HCT116 (cell line): ENCODE data around the gene CENPU. TPM values are rescaled to one million over a fixed set of nuclear protein-coding genes. Genes with fewer than 3 reads are reported as not detected.

Experiments used
- ATAC-seq: fragments of 200-7000 bp; cut with Tn5 transposase; 2 replicates; pipeline ENCODE4 v1.9.1; 2020; ENCODE audit warnings: mild to moderate bottlenecking, moderate library complexity
- BruUV-seq: library from RNA; stranded (reverse); fragments of 400-500 nt; replicated peaks from 2 replicates; lab custom pipeline; 2021; lab: Mats Ljungman, UMichigan
- CTCF ChIA-PET: fragments of 300-600 bp; sonication (Branson Sonifier 250); formaldehyde crosslinking; loops from one replicate; lab custom pipeline; 2021; ENCODE audit warnings: antibody characterized with exemption; lab: Charles Lee
- POLR2A ChIA-PET: fragments of 300-600, 350-600 bp; sonication (Branson Sonifier 250); formaldehyde crosslinking; loops from one replicate; lab custom pipeline; 2021; ENCODE audit warnings: antibody characterized with exemption; lab: Charles Lee
- RAD21 ChIA-PET, 2 experiments: fragments of 300-600 bp; sonication (Branson Sonifier 250); formaldehyde crosslinking; loops; one replicate each; lab custom pipeline; 2023; ENCODE audit warnings: low total read pairs in 2 of 2; ENCODE audit not compliant: uncharacterized antibody in 2 of 2, unreplicated experiment in 2 of 2, low non-redundant PET in 1 of 2; lab: Charles Lee
- DNase-seq: peaks from one replicate; pipeline ENCODE4 v3.0.0-alpha.2; 2010; ENCODE audit warnings: low read depth, low spot score
- H2AFZ ChIP-seq: fragments of 200-600 bp; shearing (Covaris generic), sonication (generic); 2 replicates; pipeline ENCODE4 v1.6.1; 2017; ENCODE audit warnings: low read depth, mixed run types, mixed read lengths, antibody characterized with exemption, low read length; ENCODE audit not compliant: poor library complexity, severe bottlenecking
- H3K27ac ChIP-seq: 2 replicates; pipeline ENCODE4 v1.5.1; 2012; ENCODE audit warnings: low read depth, low read length
- H3K27me3 ChIP-seq: fragments of 200-600 bp; sonication (generic); 2 replicates; pipeline ENCODE4 v1.6.1; 2016; ENCODE audit warnings: mixed run types, low read length, mixed read lengths; ENCODE audit not compliant: insufficient read depth
- H3K36me3 ChIP-seq, 2 experiments: fragments of 200-500 bp in 1 of 2; fragments of 200-600 bp in 1 of 2; sonication (Bioruptor generic) in 1 of 2; sonication (generic) in 1 of 2; 2 replicates each; pipeline versions ENCODE4 v1.5.1 to v1.6.1; 2014 to 2016; ENCODE audit warnings: low read length in 2 of 2, inconsistent platforms in 1 of 2, mixed read lengths in 1 of 2, mixed run types in 1 of 2; ENCODE audit not compliant: insufficient read depth in 2 of 2, control insufficient read depth in 1 of 2
- H3K4me1 ChIP-seq, 2 experiments: fragments of 200-600 bp in 1 of 2; sonication (generic) in 1 of 2; 2 replicates each; pipeline versions ENCODE4 v1.5.1 to v1.6.1; 2012 to 2017; ENCODE audit warnings: low read length in 2 of 2, inconsistent platforms in 1 of 2, mild to moderate bottlenecking in 1 of 2, mixed read lengths in 1 of 2, mixed run types in 1 of 2, moderate library complexity in 1 of 2; ENCODE audit not compliant: insufficient read depth in 2 of 2, control insufficient read depth in 1 of 2
- H3K4me2 ChIP-seq: fragments of 200-600 bp; sonication (generic); 2 replicates; pipeline ENCODE4 v1.6.1; 2017; ENCODE audit warnings: mixed run types, low read length, mixed read lengths
- H3K4me3 ChIP-seq, 2 experiments: fragments of 200-600 bp in 1 of 2; sonication (generic) in 1 of 2; replicated peaks in 1 of 2; 2 replicates each; pipeline ENCODE4 v1.5.1; 2011 to 2016; ENCODE audit warnings: low read length in 2 of 2, control low read depth in 1 of 2, low read depth in 1 of 2, mild to moderate bottlenecking in 1 of 2, mixed read lengths in 1 of 2, mixed run types in 1 of 2
- H3K79me2 ChIP-seq: fragments of 200-600 bp; sonication (generic); 2 replicates; pipeline ENCODE4 v1.6.1; 2017; ENCODE audit warnings: mild to moderate bottlenecking, mixed run types, low read length, moderate library complexity, mixed read lengths; ENCODE audit not compliant: insufficient read depth
- H3K9ac ChIP-seq: fragments of 200-600 bp; sonication (generic); 2 replicates; pipeline ENCODE4 v1.6.1; 2016; ENCODE audit warnings: low read length, mixed read lengths
- H3K9me2 ChIP-seq: fragments of 200-600 bp; sonication (generic), shearing (Covaris generic); 2 replicates; pipeline ENCODE4 v1.6.1; 2017; ENCODE audit warnings: mixed run types, mild to moderate bottlenecking, moderate library complexity; ENCODE audit not compliant: insufficient read depth
- H3K9me3 ChIP-seq, 2 experiments: fragments of 200-500 bp in 1 of 2; fragments of 200-600 bp in 1 of 2; sonication (Bioruptor generic) in 1 of 2; sonication (generic) in 1 of 2; 2 replicates each; pipeline ENCODE4 v1.6.1; 2014 to 2017; ENCODE audit warnings: low read length in 2 of 2, mixed read lengths in 2 of 2, inconsistent platforms in 1 of 2, low read depth in 1 of 2, mild to moderate bottlenecking in 1 of 2, mixed run types in 1 of 2, moderate library complexity in 1 of 2; ENCODE audit not compliant: control insufficient read depth in 1 of 2, insufficient read depth in 1 of 2
- H4K20me1 ChIP-seq: fragments of 200-600 bp; sonication (generic), shearing (Covaris generic); 2 replicates; pipeline ENCODE4 v1.6.1; 2017; ENCODE audit warnings: mixed run types, mild to moderate bottlenecking, moderate library complexity; ENCODE audit not compliant: insufficient read depth
- CBX3 ChIP-seq: IDR thresholded peaks from 2 replicates; pipeline ENCODE4 v1.6.1; 2012; ENCODE audit warnings: low read depth
- CEBPB ChIP-seq: IDR thresholded peaks from 2 replicates; pipeline ENCODE4 v1.6.1; 2012; ENCODE audit warnings: low read depth
- EGR1 ChIP-seq: IDR thresholded peaks from 2 replicates; pipeline ENCODE4 v1.6.1; 2012; ENCODE audit warnings: low read depth
- EZH2 ChIP-seq: fragments of 200-600 bp; sonication (generic); IDR thresholded peaks from 2 replicates; pipeline ENCODE4 v1.6.1; 2017; ENCODE audit warnings: antibody characterized with exemption, mixed run types
- POLR2AphosphoS5 ChIP-seq: IDR thresholded peaks from 2 replicates; pipeline ENCODE4 v1.6.1; 2011; ENCODE audit warnings: mild to moderate bottlenecking, low read depth, low read length, moderate library complexity
- RAD21 ChIP-seq: IDR thresholded peaks from 2 replicates; pipeline ENCODE4 v1.6.1; 2012; ENCODE audit warnings: low read depth, mild to moderate bottlenecking
- SIN3A ChIP-seq: IDR thresholded peaks from 2 replicates; pipeline ENCODE4 v1.6.1; 2012; ENCODE audit warnings: low read depth
- SP1 ChIP-seq: IDR thresholded peaks from 2 replicates; pipeline ENCODE4 v1.6.1; 2012; ENCODE audit warnings: low read depth
- SRF ChIP-seq: IDR thresholded peaks from 2 replicates; pipeline ENCODE4 v1.6.1; 2012; ENCODE audit warnings: low read depth
- YY1 ChIP-seq: IDR thresholded peaks from 2 replicates; pipeline ENCODE4 v1.6.1; 2011; ENCODE audit warnings: low read length, low read depth, moderate library complexity, mild to moderate bottlenecking; ENCODE audit not compliant: insufficient replicate concordance; ENCODE audit errors: extremely low read depth
- ZFX ChIP-seq: fragments of 450-650 bp; IDR thresholded peaks from 2 replicates; pipeline ENCODE4 v1.6.1; 2017
- intact Hi-C: fragments of 100-400 bp; cut with micrococcal nuclease; formaldehyde crosslinking; loops from 2 replicates; pipeline ENCODE4 v1.10.0; 2022
- total RNA-seq: library from RNA; stranded (reverse); gene quantifications from one replicate; pipeline ENCODE4 v1.2.1, GENCODE V29; 2021; ENCODE audit not compliant: unreplicated experiment
- TF ChIP-seq, protein P1 (sequence below): IDR thresholded peaks from 2 replicates; pipeline ENCODE4 v1.6.1; 2012
- TF ChIP-seq, protein P2 (sequence below): IDR thresholded peaks from 2 replicates; pipeline ENCODE4 v1.6.1; 2012
- TF ChIP-seq, protein P3 (sequence below): IDR thresholded peaks from 2 replicates; pipeline ENCODE4 v1.6.1; 2012; ENCODE audit warnings: low read depth

Gene CENPU
- total RNA-seq, 1 experiment from 2014 or later = 28.2 TPM

DNA sequence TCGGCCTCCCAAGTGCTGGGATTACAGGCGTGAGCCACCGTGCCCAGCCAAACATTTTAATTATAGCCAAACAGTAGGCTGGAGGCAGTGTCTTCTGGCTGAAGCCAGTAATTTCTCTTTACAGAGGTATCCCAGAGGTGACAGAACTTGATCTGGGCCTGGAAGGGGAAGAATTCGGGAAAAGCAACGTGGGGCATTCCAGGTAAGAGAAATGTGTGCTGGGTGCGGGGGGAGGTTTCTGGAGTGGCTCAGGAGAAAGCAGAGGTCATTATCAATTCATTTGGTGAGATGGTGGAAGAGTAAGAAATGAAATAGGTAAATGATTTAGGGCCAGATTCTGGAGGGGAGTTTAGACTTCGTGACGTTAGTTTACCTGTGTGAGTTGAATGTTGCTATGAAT, 82.0 kb downstream of the CENPU start:
- no peaks in the 10 kb centered on the region for H4K20me1 ChIP-seq
- H3K4me2 ChIP-seq = no peak overlapping the region
- intact Hi-C loops = no loop called here
- no peaks in the 10 kb centered on the region for H3K27me3 ChIP-seq
- CTCF ChIA-PET = no interaction called here
- no peak overlapping the region for H3K27ac ChIP-seq
- no TSS peak for BruUV-seq
- POLR2A ChIA-PET = no interaction called here
- no peaks in the 10 kb centered on the region for H3K36me3 ChIP-seq
- no peak for TF ChIP-seq EGR1
- TF ChIP-seq SP1 = no peak
- no peak for TF ChIP-seq CBX3
- no peak for TF ChIP-seq YY1
- no peak for TF ChIP-seq ZFX
- no peak for TF ChIP-seq POLR2AphosphoS5
- TF ChIP-seq, protein P1, sequence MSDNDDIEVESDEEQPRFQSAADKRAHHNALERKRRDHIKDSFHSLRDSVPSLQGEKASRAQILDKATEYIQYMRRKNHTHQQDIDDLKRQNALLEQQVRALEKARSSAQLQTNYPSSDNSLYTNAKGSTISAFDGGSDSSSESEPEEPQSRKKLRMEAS = no peak
- no peak for TF ChIP-seq CEBPB
- TF ChIP-seq SRF = no peak
- TF ChIP-seq, protein P2, sequence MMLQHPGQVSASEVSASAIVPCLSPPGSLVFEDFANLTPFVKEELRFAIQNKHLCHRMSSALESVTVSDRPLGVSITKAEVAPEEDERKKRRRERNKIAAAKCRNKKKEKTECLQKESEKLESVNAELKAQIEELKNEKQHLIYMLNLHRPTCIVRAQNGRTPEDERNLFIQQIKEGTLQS = no peak
- no peak for TF ChIP-seq EZH2
- TF ChIP-seq, protein P3, sequence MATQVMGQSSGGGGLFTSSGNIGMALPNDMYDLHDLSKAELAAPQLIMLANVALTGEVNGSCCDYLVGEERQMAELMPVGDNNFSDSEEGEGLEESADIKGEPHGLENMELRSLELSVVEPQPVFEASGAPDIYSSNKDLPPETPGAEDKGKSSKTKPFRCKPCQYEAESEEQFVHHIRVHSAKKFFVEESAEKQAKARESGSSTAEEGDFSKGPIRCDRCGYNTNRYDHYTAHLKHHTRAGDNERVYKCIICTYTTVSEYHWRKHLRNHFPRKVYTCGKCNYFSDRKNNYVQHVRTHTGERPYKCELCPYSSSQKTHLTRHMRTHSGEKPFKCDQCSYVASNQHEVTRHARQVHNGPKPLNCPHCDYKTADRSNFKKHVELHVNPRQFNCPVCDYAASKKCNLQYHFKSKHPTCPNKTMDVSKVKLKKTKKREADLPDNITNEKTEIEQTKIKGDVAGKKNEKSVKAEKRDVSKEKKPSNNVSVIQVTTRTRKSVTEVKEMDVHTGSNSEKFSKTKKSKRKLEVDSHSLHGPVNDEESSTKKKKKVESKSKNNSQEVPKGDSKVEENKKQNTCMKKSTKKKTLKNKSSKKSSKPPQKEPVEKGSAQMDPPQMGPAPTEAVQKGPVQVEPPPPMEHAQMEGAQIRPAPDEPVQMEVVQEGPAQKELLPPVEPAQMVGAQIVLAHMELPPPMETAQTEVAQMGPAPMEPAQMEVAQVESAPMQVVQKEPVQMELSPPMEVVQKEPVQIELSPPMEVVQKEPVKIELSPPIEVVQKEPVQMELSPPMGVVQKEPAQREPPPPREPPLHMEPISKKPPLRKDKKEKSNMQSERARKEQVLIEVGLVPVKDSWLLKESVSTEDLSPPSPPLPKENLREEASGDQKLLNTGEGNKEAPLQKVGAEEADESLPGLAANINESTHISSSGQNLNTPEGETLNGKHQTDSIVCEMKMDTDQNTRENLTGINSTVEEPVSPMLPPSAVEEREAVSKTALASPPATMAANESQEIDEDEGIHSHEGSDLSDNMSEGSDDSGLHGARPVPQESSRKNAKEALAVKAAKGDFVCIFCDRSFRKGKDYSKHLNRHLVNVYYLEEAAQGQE = no peak
- TF ChIP-seq SIN3A = no peak
- TF ChIP-seq RAD21 = no peak
- TF ChIP-seq, all 23 proteins: peak for 0
- Histone ChIP-seq H3K4me1 (peaks cover 3 to 14% of the 10 kb centered on the region in 2 experiments; a peak in 2 of 4 replicates), H3K9me2 (no peaks in the 10 kb centered on the region), H3K9ac (no peak overlapping the region), H3K9me3 (no peaks in the 10 kb centered on the region), H3K4me3 (no peak overlapping the region), H2AFZ (no peak overlapping the region), H3K79me2 (peaks cover 27% of the 10 kb centered on the region)
- DNase-seq = no peak
- no peak for ATAC-seq
- RAD21 ChIA-PET = no interaction called here
